ENCODE data around the gene LY86.

DNA sequence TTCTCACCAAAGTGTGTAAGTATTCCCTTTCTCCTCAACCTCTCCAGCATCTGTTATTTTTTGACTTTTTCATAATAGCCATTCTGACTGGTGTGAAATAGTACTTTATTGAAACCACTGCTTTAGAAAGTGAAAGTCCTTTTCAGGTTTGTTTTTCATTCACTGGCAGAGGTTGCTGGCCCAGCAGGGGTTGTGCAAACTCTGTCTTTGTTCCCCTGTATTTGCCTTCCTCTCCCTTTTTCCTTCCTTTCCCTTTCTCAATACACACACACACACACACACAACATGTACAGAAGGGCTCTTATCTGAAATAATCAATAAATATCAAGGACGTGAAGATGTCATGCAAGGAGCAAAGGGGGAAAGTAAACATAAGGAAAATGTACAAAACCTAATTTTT lies 99.8 kb downstream of the LY86 start:
- TF ChIP-seq EP300 (IDR thresholded peaks at IDR 0.05; ENCODE audit: borderline replicate concordance in 1 of 2, control insufficient read depth in 1 of 2, low read depth in 2 of 2, low read length in 2 of 2) (no peak), HDAC2 (IDR thresholded peaks at IDR 0.05) (no peak), NFIC (IDR thresholded peaks at IDR 0.05; ENCODE audit: low read depth, low read length) (no peak), TARDBP (IDR thresholded peaks at IDR 0.05; ENCODE audit: borderline replicate concordance) (no peak), POLR2AphosphoS5 (IDR thresholded peaks at IDR 0.05; ENCODE audit: low read length) (no peak), ZZZ3 (IDR thresholded peaks at IDR 0.05; ENCODE audit: control insufficient read depth, insufficient read length, low read depth) (no peak), ZNF384 (IDR thresholded peaks at IDR 0.05; ENCODE audit: borderline replicate concordance, low read depth, low read length) (no peak), BMI1 (IDR thresholded peaks at IDR 0.05; ENCODE audit: borderline replicate concordance) (no peak)
- TF ChIP-seq, protein P1, sequence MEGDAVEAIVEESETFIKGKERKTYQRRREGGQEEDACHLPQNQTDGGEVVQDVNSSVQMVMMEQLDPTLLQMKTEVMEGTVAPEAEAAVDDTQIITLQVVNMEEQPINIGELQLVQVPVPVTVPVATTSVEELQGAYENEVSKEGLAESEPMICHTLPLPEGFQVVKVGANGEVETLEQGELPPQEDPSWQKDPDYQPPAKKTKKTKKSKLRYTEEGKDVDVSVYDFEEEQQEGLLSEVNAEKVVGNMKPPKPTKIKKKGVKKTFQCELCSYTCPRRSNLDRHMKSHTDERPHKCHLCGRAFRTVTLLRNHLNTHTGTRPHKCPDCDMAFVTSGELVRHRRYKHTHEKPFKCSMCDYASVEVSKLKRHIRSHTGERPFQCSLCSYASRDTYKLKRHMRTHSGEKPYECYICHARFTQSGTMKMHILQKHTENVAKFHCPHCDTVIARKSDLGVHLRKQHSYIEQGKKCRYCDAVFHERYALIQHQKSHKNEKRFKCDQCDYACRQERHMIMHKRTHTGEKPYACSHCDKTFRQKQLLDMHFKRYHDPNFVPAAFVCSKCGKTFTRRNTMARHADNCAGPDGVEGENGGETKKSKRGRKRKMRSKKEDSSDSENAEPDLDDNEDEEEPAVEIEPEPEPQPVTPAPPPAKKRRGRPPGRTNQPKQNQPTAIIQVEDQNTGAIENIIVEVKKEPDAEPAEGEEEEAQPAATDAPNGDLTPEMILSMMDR (IDR thresholded peaks at IDR 0.05 in 2 of 3, conservative IDR thresholded peaks at IDR 0.05 in 1 of 3; ENCODE audit: control insufficient read depth in 2 of 3, extremely low read depth in 1 of 3, insufficient read depth in 1 of 3, low read depth in 3 of 3, low read length in 3 of 3) = no peak
- TF ChIP-seq, protein P2, sequence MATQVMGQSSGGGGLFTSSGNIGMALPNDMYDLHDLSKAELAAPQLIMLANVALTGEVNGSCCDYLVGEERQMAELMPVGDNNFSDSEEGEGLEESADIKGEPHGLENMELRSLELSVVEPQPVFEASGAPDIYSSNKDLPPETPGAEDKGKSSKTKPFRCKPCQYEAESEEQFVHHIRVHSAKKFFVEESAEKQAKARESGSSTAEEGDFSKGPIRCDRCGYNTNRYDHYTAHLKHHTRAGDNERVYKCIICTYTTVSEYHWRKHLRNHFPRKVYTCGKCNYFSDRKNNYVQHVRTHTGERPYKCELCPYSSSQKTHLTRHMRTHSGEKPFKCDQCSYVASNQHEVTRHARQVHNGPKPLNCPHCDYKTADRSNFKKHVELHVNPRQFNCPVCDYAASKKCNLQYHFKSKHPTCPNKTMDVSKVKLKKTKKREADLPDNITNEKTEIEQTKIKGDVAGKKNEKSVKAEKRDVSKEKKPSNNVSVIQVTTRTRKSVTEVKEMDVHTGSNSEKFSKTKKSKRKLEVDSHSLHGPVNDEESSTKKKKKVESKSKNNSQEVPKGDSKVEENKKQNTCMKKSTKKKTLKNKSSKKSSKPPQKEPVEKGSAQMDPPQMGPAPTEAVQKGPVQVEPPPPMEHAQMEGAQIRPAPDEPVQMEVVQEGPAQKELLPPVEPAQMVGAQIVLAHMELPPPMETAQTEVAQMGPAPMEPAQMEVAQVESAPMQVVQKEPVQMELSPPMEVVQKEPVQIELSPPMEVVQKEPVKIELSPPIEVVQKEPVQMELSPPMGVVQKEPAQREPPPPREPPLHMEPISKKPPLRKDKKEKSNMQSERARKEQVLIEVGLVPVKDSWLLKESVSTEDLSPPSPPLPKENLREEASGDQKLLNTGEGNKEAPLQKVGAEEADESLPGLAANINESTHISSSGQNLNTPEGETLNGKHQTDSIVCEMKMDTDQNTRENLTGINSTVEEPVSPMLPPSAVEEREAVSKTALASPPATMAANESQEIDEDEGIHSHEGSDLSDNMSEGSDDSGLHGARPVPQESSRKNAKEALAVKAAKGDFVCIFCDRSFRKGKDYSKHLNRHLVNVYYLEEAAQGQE (IDR thresholded peaks at IDR 0.05; ENCODE audit: low read depth, low read length) = no peak

Measured in GM12878 (cell line).